ENCODE measurements around the gene TMEM181. TPM values are rescaled to one million over a fixed set of nuclear protein-coding genes. Genes with fewer than 3 reads are reported as not detected.
"Not testable (repeated sequence)": the region's sequence is repeated elsewhere in the genome, so short reads cannot be mapped to it uniquely, and the experiment has no call there.

TMEM181 gene
- total and polyA plus RNA-seq, 9 donors: 7.3 to 21.9 (median 12.7) TPM

- H3K4me3 ChIP-seq: no peak overlapping the region
- H3K4me1 ChIP-seq (ENCODE audit: insufficient read depth): peaks cover 3% of the 10 kb centered on the region
- intact Hi-C loops (cut with DNase I): no loop called here
- H3K27me3 ChIP-seq: no peaks in the 10 kb centered on the region
- H3K9me3 ChIP-seq: no peaks in the 10 kb centered on the region
- TF ChIP-seq POLR2A (IDR thresholded peaks at IDR 0.05) (no peak), EP300 (IDR thresholded peaks at IDR 0.05) (no peak), CTCF (IDR thresholded peaks at IDR 0.05) (no peak)
- DNase-seq: no peak
- H3K27ac ChIP-seq: no peak overlapping the region
- H3K36me3 ChIP-seq: no peaks in the 10 kb centered on the region
- 90 to 92% (median 90%) methylated on average over 5 of the region's 5 CpGs for WGBS, 3 donors
Measured at GRCh38 chr6:158552796-158553138, 7.1 kb upstream of the TMEM181 start.

- no peak overlapping the region for H3K27ac ChIP-seq
- H3K36me3 ChIP-seq: no peaks in the 10 kb centered on the region
- DNase-seq: no peak
- H3K4me3 ChIP-seq: no peak overlapping the region
- WGBS, 3 donors: 9 to 47% (median 18%) methylated on average over 4 of the region's 4 CpGs
- peaks cover 3% of the 10 kb centered on the region for H3K4me1 ChIP-seq (ENCODE audit: insufficient read depth)
- no peak for TF ChIP-seq CTCF (IDR thresholded peaks at IDR 0.05)
- no peak for TF ChIP-seq EP300 (IDR thresholded peaks at IDR 0.05)
- TF ChIP-seq POLR2A (IDR thresholded peaks at IDR 0.05): no peak
- H3K27me3 ChIP-seq: no peaks in the 10 kb centered on the region
- intact Hi-C loops (cut with DNase I): no loop called here
- no peaks in the 10 kb centered on the region for H3K9me3 ChIP-seq
Measured at GRCh38 chr6:158554611-158555361, 5.1 kb upstream of the TMEM181 start.

GRCh38 chr6:158556113-158556512, 3.8 kb upstream of the TMEM181 start:
- Histone ChIP-seq H3K27ac (no peak overlapping the region), H3K4me1 (ENCODE audit: insufficient read depth) (peaks cover 3% of the 10 kb centered on the region), H3K9me3 (no peaks in the 10 kb centered on the region), H3K36me3 (no peaks in the 10 kb centered on the region), H3K4me3 (no peak overlapping the region), H3K27me3 (no peaks in the 10 kb centered on the region)
- no peak for TF ChIP-seq POLR2A (IDR thresholded peaks at IDR 0.05)
- TF ChIP-seq EP300 (IDR thresholded peaks at IDR 0.05): no peak
- intact Hi-C loops (cut with DNase I): no loop called here
- whole genome bisulfite sequencing, 3 donors: 20 to 38% (median 31%) methylated on average over 7 of the region's 7 CpGs
- DNase-seq: no peak

GRCh38 chr6:158557110-158557509, 2.8 kb upstream of the TMEM181 start:
- WGBS, 3 donors: 93 to 95% (median 93%) methylated on average over 3 of the region's 3 CpGs
- H3K9me3 ChIP-seq; H3K27me3 ChIP-seq; DNase-seq; H3K36me3 ChIP-seq; H3K27ac ChIP-seq; intact Hi-C loops (cut with DNase I); H3K4me1 ChIP-seq (ENCODE audit: insufficient read depth); H3K4me3 ChIP-seq: not testable (repeated sequence)

GRCh38 chr6:158557927-158558326, 2.0 kb upstream of the TMEM181 start:
- 79 to 84% (median 80%) methylated on average over 5 of the region's 5 CpGs for WGBS, 3 donors
- Histone ChIP-seq H3K9me3 (no peaks in the 10 kb centered on the region), H3K4me1 (ENCODE audit: insufficient read depth) (peaks cover 6% of the 10 kb centered on the region), H3K27me3 (no peaks in the 10 kb centered on the region), H3K36me3 (no peaks in the 10 kb centered on the region), H3K27ac (no peak overlapping the region), H3K4me3 (no peak overlapping the region)
- TF ChIP-seq CTCF (IDR thresholded peaks at IDR 0.05) (no peak), EP300 (IDR thresholded peaks at IDR 0.05) (no peak), POLR2A (IDR thresholded peaks at IDR 0.05) (no peak)
- DNase-seq: no peak
- intact Hi-C loops (cut with DNase I): no loop called here
